Measurements from ENCODE around the gene LRRC4C.

DNA sequence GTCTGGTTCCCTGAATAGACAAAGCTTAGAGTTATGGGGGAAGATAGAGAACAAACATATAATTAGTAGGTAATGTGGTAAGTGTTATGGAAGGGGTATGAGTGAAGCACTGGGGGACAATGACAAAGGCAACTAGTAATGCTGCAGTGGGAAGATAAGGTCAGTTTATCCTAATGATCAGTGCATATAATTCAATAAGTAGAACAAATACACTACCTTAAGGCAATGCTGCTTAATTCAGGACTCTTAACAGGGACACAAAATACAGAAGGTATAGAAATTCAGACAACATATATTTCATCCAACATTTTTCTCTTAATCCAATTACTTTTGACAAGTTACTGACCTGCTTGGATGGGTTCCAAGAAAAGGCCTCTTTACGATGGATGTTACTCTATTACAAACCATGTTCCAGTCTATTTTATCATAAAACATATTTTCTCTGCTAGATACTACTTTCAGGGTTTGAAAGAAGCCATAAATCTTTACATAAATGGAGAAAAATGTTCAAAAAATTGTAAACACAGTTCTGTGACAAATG lies 1186.2 kb downstream of the LRRC4C start:
- TF ChIP-seq, protein P1, sequence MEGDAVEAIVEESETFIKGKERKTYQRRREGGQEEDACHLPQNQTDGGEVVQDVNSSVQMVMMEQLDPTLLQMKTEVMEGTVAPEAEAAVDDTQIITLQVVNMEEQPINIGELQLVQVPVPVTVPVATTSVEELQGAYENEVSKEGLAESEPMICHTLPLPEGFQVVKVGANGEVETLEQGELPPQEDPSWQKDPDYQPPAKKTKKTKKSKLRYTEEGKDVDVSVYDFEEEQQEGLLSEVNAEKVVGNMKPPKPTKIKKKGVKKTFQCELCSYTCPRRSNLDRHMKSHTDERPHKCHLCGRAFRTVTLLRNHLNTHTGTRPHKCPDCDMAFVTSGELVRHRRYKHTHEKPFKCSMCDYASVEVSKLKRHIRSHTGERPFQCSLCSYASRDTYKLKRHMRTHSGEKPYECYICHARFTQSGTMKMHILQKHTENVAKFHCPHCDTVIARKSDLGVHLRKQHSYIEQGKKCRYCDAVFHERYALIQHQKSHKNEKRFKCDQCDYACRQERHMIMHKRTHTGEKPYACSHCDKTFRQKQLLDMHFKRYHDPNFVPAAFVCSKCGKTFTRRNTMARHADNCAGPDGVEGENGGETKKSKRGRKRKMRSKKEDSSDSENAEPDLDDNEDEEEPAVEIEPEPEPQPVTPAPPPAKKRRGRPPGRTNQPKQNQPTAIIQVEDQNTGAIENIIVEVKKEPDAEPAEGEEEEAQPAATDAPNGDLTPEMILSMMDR (IDR thresholded peaks at IDR 0.05), result no peak
- TF ChIP-seq EZH2 (IDR thresholded peaks at IDR 0.05) (no peak), EZH2phosphoT487 (IDR thresholded peaks at IDR 0.05) (no peak)
